A673 (cell line): ENCODE data around the gene SBF2. TPM values are rescaled to one million over a fixed set of nuclear protein-coding genes. Genes with fewer than 3 reads are reported as not detected.

ENCODE experiments used
- BruUV-seq: library from RNA; stranded (reverse); fragments of 400-500 nt; replicated peaks from 2 replicates; lab custom pipeline; 2021; lab: Mats Ljungman, UMichigan
- CTCF ChIA-PET: fragments of 300-600 bp; sonication (Branson Sonifier 250); formaldehyde crosslinking; loops from one replicate; lab custom pipeline; 2022; ENCODE audit warnings: antibody characterized with exemption; lab: Charles Lee
- POLR2A ChIA-PET: fragments of 300-600 bp; sonication (Branson Sonifier 250); formaldehyde crosslinking; loops from one replicate; lab custom pipeline; 2022; ENCODE audit warnings: antibody characterized with exemption; ENCODE audit not compliant: low non-redundant PET; lab: Charles Lee
- DNase-seq: peaks from one replicate; pipeline ENCODE4 v3.0.0-alpha.2; 2015; ENCODE audit warnings: low spot score
- H3K27ac ChIP-seq: fragments of 200-600 bp; sonication (generic); 2 replicates; pipeline ENCODE4 v1.5.1; 2016; ENCODE audit warnings: mixed run types, low read depth, mild to moderate bottlenecking, mixed read lengths, antibody characterized with exemption, low read length; ENCODE audit not compliant: poor library complexity, severe bottlenecking
- H3K27me3 ChIP-seq: fragments of 200-600 bp; sonication (generic); replicated peaks from 2 replicates; pipeline ENCODE4 v1.6.1; 2017; ENCODE audit warnings: mixed run types, low read depth, mild to moderate bottlenecking, mixed read lengths, antibody characterized with exemption, low read length; ENCODE audit not compliant: insufficient read depth, poor library complexity
- H3K36me3 ChIP-seq: fragments of 200-600 bp; sonication (generic); 2 replicates; pipeline ENCODE4 v1.6.1; 2016; ENCODE audit warnings: mixed run types, mild to moderate bottlenecking, mixed read lengths, antibody characterized with exemption, low read length; ENCODE audit not compliant: insufficient read depth, poor library complexity, severe bottlenecking
- H3K4me1 ChIP-seq: fragments of 200-600 bp; sonication (generic); 2 replicates; pipeline ENCODE4 v1.6.1; 2017; ENCODE audit warnings: mixed run types, mild to moderate bottlenecking, mixed read lengths, antibody characterized with exemption, low read length; ENCODE audit not compliant: insufficient read depth, poor library complexity, severe bottlenecking
- H3K4me3 ChIP-seq: fragments of 200-600 bp; sonication (generic); 2 replicates; pipeline ENCODE4 v1.5.1; 2016; ENCODE audit warnings: low read depth, mixed run types, mild to moderate bottlenecking, mixed read lengths, low read length; ENCODE audit not compliant: poor library complexity, severe bottlenecking
- H3K9me3 ChIP-seq: fragments of 200-600 bp; sonication (generic); 2 replicates; pipeline ENCODE4 v1.6.1; 2016; ENCODE audit warnings: mixed run types, low read depth, mild to moderate bottlenecking, mixed read lengths, antibody characterized with exemption, low read length; ENCODE audit not compliant: poor library complexity, severe bottlenecking
- EZH2 ChIP-seq: fragments of 200-600 bp; sonication (generic); IDR thresholded peaks from 2 replicates; pipeline ENCODE4 v1.6.1; 2017; ENCODE audit warnings: borderline replicate concordance, low read depth, mild to moderate bottlenecking, mixed read lengths, antibody characterized with exemption, low read length; ENCODE audit not compliant: poor library complexity, severe bottlenecking
- intact Hi-C: fragments of 100-400 bp; cut with micrococcal nuclease; formaldehyde crosslinking; loops from one replicate; pipeline ENCODE4 v1.10.0; 2022; ENCODE audit not compliant: unreplicated experiment
- total RNA-seq: library from RNA; stranded (reverse); gene quantifications from 2 replicates; pipeline ENCODE4 v1.2.3, GENCODE V29; 2021
- TF ChIP-seq, protein P1 (sequence below): fragments of 300-800, 200-600 bp; sonication (generic); conservative IDR thresholded peaks from 2 replicates; pipeline ENCODE4 v1.5.1; 2017; ENCODE audit warnings: low read depth, mild to moderate bottlenecking, antibody characterized with exemption, low read length, moderate library complexity, mixed read lengths

Gene SBF2
- total RNA-seq, 1 experiment from 2014 or later: 31.8 TPM

- intact Hi-C loops: no loop called here
- BruUV-seq: no TSS peak
- no peak for TF ChIP-seq EZH2
- TF ChIP-seq, protein P1, sequence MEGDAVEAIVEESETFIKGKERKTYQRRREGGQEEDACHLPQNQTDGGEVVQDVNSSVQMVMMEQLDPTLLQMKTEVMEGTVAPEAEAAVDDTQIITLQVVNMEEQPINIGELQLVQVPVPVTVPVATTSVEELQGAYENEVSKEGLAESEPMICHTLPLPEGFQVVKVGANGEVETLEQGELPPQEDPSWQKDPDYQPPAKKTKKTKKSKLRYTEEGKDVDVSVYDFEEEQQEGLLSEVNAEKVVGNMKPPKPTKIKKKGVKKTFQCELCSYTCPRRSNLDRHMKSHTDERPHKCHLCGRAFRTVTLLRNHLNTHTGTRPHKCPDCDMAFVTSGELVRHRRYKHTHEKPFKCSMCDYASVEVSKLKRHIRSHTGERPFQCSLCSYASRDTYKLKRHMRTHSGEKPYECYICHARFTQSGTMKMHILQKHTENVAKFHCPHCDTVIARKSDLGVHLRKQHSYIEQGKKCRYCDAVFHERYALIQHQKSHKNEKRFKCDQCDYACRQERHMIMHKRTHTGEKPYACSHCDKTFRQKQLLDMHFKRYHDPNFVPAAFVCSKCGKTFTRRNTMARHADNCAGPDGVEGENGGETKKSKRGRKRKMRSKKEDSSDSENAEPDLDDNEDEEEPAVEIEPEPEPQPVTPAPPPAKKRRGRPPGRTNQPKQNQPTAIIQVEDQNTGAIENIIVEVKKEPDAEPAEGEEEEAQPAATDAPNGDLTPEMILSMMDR: no peak
- H3K36me3 ChIP-seq: peaks cover 12% of the 10 kb centered on the region
- CTCF ChIA-PET: no interaction called here
- no peaks in the 10 kb centered on the region for H3K4me1 ChIP-seq
- H3K27ac ChIP-seq: no peak overlapping the region
- no peak overlapping the region for H3K4me3 ChIP-seq
- no peak for DNase-seq
- H3K27me3 ChIP-seq: no peaks in the 10 kb centered on the region
- POLR2A ChIA-PET: no interaction called here
- H3K9me3 ChIP-seq: peaks cover 5% of the 10 kb centered on the region
Measured at GRCh38 chr11:9738707-9739106, 555.3 kb downstream of the SBF2 start.

DNA sequence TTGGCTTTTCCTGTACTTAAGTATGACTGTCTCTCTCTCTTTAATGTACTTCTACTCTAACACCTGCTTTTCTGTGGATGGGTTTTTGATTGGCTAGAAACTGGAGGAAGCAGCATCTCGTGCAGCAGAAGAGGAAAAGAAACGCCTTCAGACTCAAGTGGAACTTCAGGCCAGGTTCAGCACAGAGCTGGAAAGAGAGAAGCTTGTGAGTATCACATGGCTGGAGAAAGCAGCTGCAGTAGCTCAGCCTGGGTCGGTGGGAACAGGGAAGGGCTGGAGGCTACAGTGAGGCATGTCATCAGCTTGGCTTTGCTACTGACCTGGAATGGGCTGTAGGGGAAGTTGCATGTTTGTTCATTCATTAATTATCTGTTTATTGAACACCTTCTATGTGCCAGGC, 555.9 kb downstream of the SBF2 start:
- H3K27me3 ChIP-seq: no peaks in the 10 kb centered on the region
- peaks cover 5% of the 10 kb centered on the region for H3K9me3 ChIP-seq
- intact Hi-C loops: no loop called here
- no peaks in the 10 kb centered on the region for H3K4me1 ChIP-seq
- BruUV-seq: no TSS peak
- CTCF ChIA-PET: interaction anchor here (1.1 kb wide), 1 partner anchor 11 kb away, joined by 4 read pairs; no protein-coding TSS in a partner anchor
- POLR2A ChIA-PET: no interaction called here
- H3K27ac ChIP-seq: peak overlapping the region; percentile 50
- no peak overlapping the region for H3K4me3 ChIP-seq
- peaks cover 12% of the 10 kb centered on the region for H3K36me3 ChIP-seq
- TF ChIP-seq, protein P1: no peak
- no peak for TF ChIP-seq EZH2
- peak; percentile 29 for DNase-seq

GRCh38 chr11:9736365-9736764, 557.7 kb downstream of the SBF2 start:
- Histone ChIP-seq H3K27me3 (no peaks in the 10 kb centered on the region), H3K4me3 (no peak overlapping the region), H3K4me1 (peaks cover 11% of the 10 kb centered on the region), H3K27ac (no peak overlapping the region), H3K9me3 (peaks cover 5% of the 10 kb centered on the region), H3K36me3 (peaks cover 12% of the 10 kb centered on the region)
- no peak for DNase-seq
- CTCF ChIA-PET: no interaction called here
- intact Hi-C loops: no loop called here
- no TSS peak for BruUV-seq
- TF ChIP-seq, protein P1: no peak
- no peak for TF ChIP-seq EZH2
- POLR2A ChIA-PET: no interaction called here
